Esophagus squamous epithelium (tissue), 4 donors: ENCODE measurements around the gene FERMT2.

Source experiments
- POLR2A ChIP-seq, 4 donors: fragments of 450-650 bp; IDR thresholded peaks; one replicate each; pipeline ENCODE4 v1.6.1; 2017; ENCODE audit warnings: antibody characterized with exemption in 4 of 4, mild to moderate bottlenecking in 4 of 4, moderate library complexity in 3 of 4
- TF ChIP-seq, protein P1 (sequence below), 6 experiments: fragments of 450-650 bp in 4 of 6; fragments of 200-600 bp in 2 of 6; sonication (generic) in 2 of 6; IDR thresholded peaks; one replicate each; pipeline ENCODE4 v1.5.1; 2016 to 2019; ENCODE audit warnings: antibody characterized with exemption in 6 of 6, mild to moderate bottlenecking in 4 of 6, moderate library complexity in 4 of 6

DNA sequence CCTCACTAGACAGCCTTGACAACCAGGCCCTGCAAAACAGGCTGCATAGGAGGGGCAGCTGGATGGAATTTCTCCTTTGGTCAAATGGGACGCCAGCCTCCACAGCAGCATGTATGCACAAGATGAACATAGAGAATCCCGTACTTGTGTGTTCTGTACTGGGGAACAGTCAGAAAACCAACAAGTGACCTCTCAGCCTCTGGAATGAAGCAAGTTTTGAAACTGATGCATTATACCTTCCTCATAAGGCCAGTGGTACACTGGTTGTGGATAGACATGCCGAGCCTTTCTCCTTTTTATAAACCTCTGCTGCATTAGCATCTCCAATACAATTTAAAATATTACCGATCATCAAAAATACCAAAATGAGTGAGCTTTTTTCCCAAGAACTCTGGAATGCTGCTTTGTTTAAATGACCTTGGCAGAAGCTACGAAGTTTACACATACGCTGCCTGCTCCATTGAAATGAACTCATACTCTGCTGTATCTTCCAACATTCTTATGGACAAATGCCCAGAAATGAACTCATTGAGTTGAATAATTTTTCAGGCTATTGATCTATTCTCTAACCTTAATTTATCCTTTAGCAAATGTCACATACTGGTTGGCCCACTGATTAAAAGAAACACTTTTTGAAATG, 47.6 kb upstream of the FERMT2 start:
- TF ChIP-seq, protein P1, sequence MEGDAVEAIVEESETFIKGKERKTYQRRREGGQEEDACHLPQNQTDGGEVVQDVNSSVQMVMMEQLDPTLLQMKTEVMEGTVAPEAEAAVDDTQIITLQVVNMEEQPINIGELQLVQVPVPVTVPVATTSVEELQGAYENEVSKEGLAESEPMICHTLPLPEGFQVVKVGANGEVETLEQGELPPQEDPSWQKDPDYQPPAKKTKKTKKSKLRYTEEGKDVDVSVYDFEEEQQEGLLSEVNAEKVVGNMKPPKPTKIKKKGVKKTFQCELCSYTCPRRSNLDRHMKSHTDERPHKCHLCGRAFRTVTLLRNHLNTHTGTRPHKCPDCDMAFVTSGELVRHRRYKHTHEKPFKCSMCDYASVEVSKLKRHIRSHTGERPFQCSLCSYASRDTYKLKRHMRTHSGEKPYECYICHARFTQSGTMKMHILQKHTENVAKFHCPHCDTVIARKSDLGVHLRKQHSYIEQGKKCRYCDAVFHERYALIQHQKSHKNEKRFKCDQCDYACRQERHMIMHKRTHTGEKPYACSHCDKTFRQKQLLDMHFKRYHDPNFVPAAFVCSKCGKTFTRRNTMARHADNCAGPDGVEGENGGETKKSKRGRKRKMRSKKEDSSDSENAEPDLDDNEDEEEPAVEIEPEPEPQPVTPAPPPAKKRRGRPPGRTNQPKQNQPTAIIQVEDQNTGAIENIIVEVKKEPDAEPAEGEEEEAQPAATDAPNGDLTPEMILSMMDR (IDR thresholded peaks at IDR 0.05): no peak
- no peak for TF ChIP-seq POLR2A (IDR thresholded peaks at IDR 0.05)
